ENCODE results near the gene OR1N2.
"Not testable (repeated sequence)": the region's sequence is repeated elsewhere in the genome, so short reads cannot be mapped to it uniquely, and the experiment has no call there.

Gene OR1N2, protein sequence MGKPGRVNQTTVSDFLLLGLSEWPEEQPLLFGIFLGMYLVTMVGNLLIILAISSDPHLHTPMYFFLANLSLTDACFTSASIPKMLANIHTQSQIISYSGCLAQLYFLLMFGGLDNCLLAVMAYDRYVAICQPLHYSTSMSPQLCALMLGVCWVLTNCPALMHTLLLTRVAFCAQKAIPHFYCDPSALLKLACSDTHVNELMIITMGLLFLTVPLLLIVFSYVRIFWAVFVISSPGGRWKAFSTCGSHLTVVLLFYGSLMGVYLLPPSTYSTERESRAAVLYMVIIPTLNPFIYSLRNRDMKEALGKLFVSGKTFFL

DNA sequence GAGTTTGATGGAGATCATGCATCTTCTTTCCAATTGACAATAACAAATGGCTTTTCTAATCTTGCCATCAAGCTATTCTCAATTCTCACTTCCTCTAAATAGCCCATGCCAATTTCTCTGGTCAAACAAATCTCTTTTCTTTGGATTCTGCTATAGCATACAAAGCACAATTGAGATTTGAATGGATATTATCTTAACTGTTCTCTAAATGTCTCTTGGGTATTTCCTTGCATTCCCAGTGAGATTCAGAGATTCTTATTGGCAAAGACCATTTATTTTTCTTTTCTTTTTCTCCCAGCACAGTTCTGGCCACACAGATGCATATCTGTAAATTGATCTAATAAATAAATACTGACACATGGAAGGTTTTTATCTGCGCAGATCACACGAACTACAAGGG is at the start of gene OR1N2:
Gene OR1N2, plus strand, starts transcription at position 301 of the 400 bp plus-strand sequence. CDS start 100 bp downstream, outside the sequence.
- peaks cover 18% of the 10 kb centered on the region for H3K27me3 Mint-ChIP-seq
- peaks cover 7% of the 10 kb centered on the region for H3K9me3 Mint-ChIP-seq
- H3K36me3 Mint-ChIP-seq, result peaks cover 2% of the 10 kb centered on the region
- no peaks in the 10 kb centered on the region for H3K4me1 Mint-ChIP-seq
- H3K27ac Mint-ChIP-seq, result no peak within 1 kb of the TSS
- no peak within 1 kb of the TSS for H3K4me3 Mint-ChIP-seq

DNA sequence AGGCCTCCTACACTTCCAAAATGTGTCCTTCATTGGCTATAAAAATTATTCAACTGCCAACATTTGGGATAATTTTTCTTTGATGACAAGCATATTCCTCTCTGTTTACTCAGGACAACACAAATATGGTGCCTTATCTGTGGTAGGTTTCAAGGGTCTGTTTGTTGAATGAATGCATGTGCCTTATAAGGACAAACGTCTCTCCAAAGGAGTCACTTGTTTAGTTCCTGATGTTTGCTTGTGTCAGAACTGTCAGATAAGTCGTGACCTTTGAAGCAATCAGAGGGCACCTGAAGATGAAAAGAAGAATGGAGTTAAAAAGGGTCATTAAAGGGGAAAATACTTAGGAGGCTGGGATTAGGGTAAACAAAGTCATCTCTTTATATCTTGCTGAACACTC is 45.9 kb upstream of the OR1N2 start:
- no peak overlapping the region for H3K27ac Mint-ChIP-seq
- peaks cover 18% of the 10 kb centered on the region for H3K27me3 Mint-ChIP-seq
- H3K4me1 Mint-ChIP-seq, result no peaks in the 10 kb centered on the region
- H3K9me3 Mint-ChIP-seq, result no peaks in the 10 kb centered on the region
- H3K4me3 Mint-ChIP-seq, result no peak overlapping the region
- no peaks in the 10 kb centered on the region for H3K36me3 Mint-ChIP-seq

GRCh38 chr9:122510502-122510901 is 42.4 kb upstream of the OR1N2 start, which contains the start of gene OR1J2:
Gene OR1J2, plus strand, starts transcription at chr9:122510802. Its CDS starts 0 bp downstream, at chr9:122510802.
- H3K27ac Mint-ChIP-seq, result no peak within 1 kb of the TSS
- H3K4me3 Mint-ChIP-seq, result no peak within 1 kb of the TSS
- H3K27me3 Mint-ChIP-seq, result peaks cover 18% of the 10 kb centered on the region
- no peaks in the 10 kb centered on the region for H3K9me3 Mint-ChIP-seq
- H3K36me3 Mint-ChIP-seq, result no peaks in the 10 kb centered on the region
- no peaks in the 10 kb centered on the region for H3K4me1 Mint-ChIP-seq

GRCh38 chr9:122518226-122518625 is 34.7 kb upstream of the OR1N2 start:
- H3K9me3 Mint-ChIP-seq, result no peaks in the 10 kb centered on the region
- no peak overlapping the region for H3K4me3 Mint-ChIP-seq
- no peaks in the 10 kb centered on the region for H3K36me3 Mint-ChIP-seq
- H3K27ac Mint-ChIP-seq, result no peak overlapping the region
- H3K27me3 Mint-ChIP-seq, result peaks cover 5% of the 10 kb centered on the region
- H3K4me1 Mint-ChIP-seq, result no peaks in the 10 kb centered on the region

- H3K36me3 Mint-ChIP-seq, result no peaks in the 10 kb centered on the region
- H3K4me3 Mint-ChIP-seq, result no peak within 1 kb of the TSS
- H3K4me1 Mint-ChIP-seq, result no peaks in the 10 kb centered on the region
- peaks cover 7% of the 10 kb centered on the region for H3K27me3 Mint-ChIP-seq
- H3K9me3 Mint-ChIP-seq, result no peaks in the 10 kb centered on the region
- no peak within 1 kb of the TSS for H3K27ac Mint-ChIP-seq
Measured at GRCh38 chr9:122518841-122519240, 34.1 kb upstream of the OR1N2 start, which contains the start of gene OR1J4. Gene OR1J4, plus strand, starts transcription at chr9:122519141. Its CDS starts 0 bp downstream, at chr9:122519141.

DNA sequence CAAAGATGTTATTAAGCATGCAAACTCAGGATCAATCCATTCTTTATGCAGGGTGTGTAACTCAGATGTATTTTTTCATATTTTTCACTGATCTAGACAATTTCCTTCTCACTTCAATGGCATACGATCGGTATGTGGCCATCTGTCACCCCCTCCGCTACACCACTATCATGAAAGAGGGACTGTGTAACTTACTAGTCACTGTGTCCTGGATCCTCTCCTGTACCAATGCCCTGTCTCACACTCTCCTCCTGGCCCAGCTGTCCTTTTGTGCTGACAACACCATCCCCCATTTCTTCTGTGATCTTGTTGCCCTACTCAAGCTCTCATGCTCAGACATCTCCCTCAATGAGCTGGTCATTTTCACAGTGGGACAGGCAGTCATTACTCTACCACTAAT is 33.5 kb upstream of the OR1N2 start:
- Mint-ChIP-seq H3K4me3 (no peak overlapping the region), H3K27ac (no peak overlapping the region), H3K27me3 (peaks cover 7% of the 10 kb centered on the region), H3K36me3 (no peaks in the 10 kb centered on the region), H3K9me3 (no peaks in the 10 kb centered on the region), H3K4me1 (no peaks in the 10 kb centered on the region)

DNA sequence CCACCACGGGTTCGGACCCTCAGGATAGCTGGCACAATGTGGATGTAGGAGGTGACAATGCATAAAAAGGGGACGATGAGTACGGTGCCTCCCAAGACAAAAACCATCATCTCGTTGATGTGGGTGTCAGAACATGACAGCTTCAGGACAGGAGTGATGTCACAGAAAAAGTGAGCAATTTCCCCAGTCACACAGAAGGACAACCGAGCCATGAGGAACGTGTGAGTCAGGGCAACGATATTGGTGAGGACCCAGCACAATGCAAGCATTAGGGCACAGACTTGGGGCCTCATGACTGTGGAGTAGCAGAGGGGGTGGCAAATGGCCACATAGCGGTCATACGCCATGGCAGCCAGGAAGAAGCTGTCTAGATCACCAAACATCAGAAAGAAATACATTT is 26.3 kb upstream of the OR1N2 start:
- Mint-ChIP-seq H3K4me3 (no peak overlapping the region), H3K4me1 (no peaks in the 10 kb centered on the region), H3K27me3 (peaks cover 11% of the 10 kb centered on the region), H3K27ac (no peak overlapping the region), H3K36me3 (no peaks in the 10 kb centered on the region), H3K9me3 (no peaks in the 10 kb centered on the region)

DNA sequence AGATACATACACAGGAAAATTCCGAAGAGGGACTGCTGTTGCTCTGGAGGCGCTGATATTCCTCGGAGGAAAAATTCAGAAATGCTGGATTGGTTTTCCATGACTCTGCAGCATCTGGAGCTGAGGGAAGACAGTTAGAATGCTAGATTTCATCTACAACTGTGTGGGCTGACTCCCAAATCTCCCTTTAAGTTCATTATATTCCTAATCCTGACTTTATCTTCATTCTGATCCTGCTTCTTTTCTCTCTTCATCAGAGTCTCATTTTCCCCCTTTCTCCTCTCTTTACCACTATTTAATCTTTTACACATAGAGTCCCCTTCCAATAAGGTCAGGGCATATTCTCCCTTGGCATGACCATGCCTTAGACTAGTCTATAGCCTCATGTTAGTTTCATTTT is 25.7 kb upstream of the OR1N2 start, which contains the start of gene OR1N1:
Gene OR1N1, minus strand, starts transcription at position 101 of the 400 bp plus-strand sequence. Its CDS starts 0 bp downstream, at position 101.
- H3K27ac Mint-ChIP-seq, result no peak within 1 kb of the TSS
- no peaks in the 10 kb centered on the region for H3K36me3 Mint-ChIP-seq
- H3K27me3 Mint-ChIP-seq, result peaks cover 10% of the 10 kb centered on the region
- H3K4me3 Mint-ChIP-seq, result no peak within 1 kb of the TSS
- H3K9me3 Mint-ChIP-seq, result no peaks in the 10 kb centered on the region
- H3K4me1 Mint-ChIP-seq, result no peaks in the 10 kb centered on the region

GRCh38 chr9:122531157-122531556 is 21.8 kb upstream of the OR1N2 start:
- H3K36me3 Mint-ChIP-seq, H3K4me3 Mint-ChIP-seq, H3K27me3 Mint-ChIP-seq, H3K4me1 Mint-ChIP-seq, H3K27ac Mint-ChIP-seq, H3K9me3 Mint-ChIP-seq: not testable (repeated sequence)

- no peak overlapping the region for H3K4me3 Mint-ChIP-seq
- no peaks in the 10 kb centered on the region for H3K4me1 Mint-ChIP-seq
- H3K9me3 Mint-ChIP-seq, result no peaks in the 10 kb centered on the region
- H3K36me3 Mint-ChIP-seq, result no peaks in the 10 kb centered on the region
- no peak overlapping the region for H3K27ac Mint-ChIP-seq
- no peaks in the 10 kb centered on the region for H3K27me3 Mint-ChIP-seq
Measured at GRCh38 chr9:122536134-122536533, 16.8 kb upstream of the OR1N2 start.

DNA sequence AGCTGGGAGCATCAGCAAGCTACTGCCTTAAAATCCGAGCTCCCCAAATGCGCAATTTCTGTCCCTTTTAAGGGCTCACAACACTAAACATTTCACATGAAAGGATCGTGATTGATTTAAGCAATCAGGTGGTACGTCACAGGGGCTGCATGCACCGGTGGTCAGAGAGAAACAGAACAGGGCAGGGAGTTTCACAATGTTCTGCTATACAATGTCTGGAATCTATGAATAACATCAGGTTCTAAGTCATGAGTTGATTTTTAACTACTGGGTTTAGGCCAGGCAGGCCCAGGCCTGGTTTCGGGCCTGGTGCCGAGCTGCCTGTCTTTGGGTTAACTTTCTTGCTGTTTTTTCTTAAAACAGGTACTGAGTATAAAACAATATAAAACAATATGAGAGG is 15.8 kb upstream of the OR1N2 start:
- H3K27ac Mint-ChIP-seq, H3K27me3 Mint-ChIP-seq, H3K9me3 Mint-ChIP-seq, H3K4me3 Mint-ChIP-seq, H3K36me3 Mint-ChIP-seq, H3K4me1 Mint-ChIP-seq: not testable (repeated sequence)

DNA sequence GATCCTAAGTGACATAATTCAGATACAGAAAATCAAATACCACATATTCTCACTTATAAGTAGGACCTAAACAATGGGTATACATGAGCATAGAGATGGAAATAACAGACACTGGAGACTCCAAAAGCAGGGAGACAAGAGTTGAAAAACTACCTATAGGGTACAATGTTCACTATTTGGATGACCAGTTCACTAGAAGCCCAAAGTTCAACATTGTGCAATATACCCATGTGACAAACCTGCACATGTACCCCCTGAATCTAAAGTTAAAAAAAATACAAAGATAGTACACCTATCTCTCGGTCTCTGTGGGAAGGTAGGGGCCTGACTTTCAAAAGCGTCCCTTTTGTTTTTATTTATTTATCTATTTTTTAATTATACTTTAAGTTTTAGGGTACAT is 14.2 kb upstream of the OR1N2 start:
- Mint-ChIP-seq H3K27me3 (peaks cover 4% of the 10 kb centered on the region), H3K9me3 (no peaks in the 10 kb centered on the region), H3K4me1 (no peaks in the 10 kb centered on the region), H3K27ac (no peak overlapping the region), H3K36me3 (no peaks in the 10 kb centered on the region), H3K4me3 (no peak overlapping the region)

- Mint-ChIP-seq H3K27me3 (peaks cover 28% of the 10 kb centered on the region), H3K27ac (no peak overlapping the region), H3K4me1 (no peaks in the 10 kb centered on the region), H3K36me3 (peaks cover 2% of the 10 kb centered on the region), H3K4me3 (no peak overlapping the region), H3K9me3 (peaks cover 7% of the 10 kb centered on the region)
Measured at GRCh38 chr9:122546196-122546595, 6.7 kb upstream of the OR1N2 start.

- H3K4me1 Mint-ChIP-seq, result no peaks in the 10 kb centered on the region
- peaks cover 18% of the 10 kb centered on the region for H3K27me3 Mint-ChIP-seq
- no peak overlapping the region for H3K4me3 Mint-ChIP-seq
- H3K9me3 Mint-ChIP-seq, result peaks cover 7% of the 10 kb centered on the region
- peaks cover 2% of the 10 kb centered on the region for H3K36me3 Mint-ChIP-seq
- H3K27ac Mint-ChIP-seq, result no peak overlapping the region
Measured at GRCh38 chr9:122551371-122551770, 1.5 kb upstream of the OR1N2 start.

GRCh38 chr9:122561446-122561845 is 8.5 kb downstream of the OR1N2 start:
- no peaks in the 10 kb centered on the region for H3K9me3 Mint-ChIP-seq
- H3K36me3 Mint-ChIP-seq, result no peaks in the 10 kb centered on the region
- H3K27me3 Mint-ChIP-seq, result peaks cover 12% of the 10 kb centered on the region
- H3K4me1 Mint-ChIP-seq, result no peaks in the 10 kb centered on the region
- H3K4me3 Mint-ChIP-seq, result no peak overlapping the region
- H3K27ac Mint-ChIP-seq, result no peak overlapping the region

DNA sequence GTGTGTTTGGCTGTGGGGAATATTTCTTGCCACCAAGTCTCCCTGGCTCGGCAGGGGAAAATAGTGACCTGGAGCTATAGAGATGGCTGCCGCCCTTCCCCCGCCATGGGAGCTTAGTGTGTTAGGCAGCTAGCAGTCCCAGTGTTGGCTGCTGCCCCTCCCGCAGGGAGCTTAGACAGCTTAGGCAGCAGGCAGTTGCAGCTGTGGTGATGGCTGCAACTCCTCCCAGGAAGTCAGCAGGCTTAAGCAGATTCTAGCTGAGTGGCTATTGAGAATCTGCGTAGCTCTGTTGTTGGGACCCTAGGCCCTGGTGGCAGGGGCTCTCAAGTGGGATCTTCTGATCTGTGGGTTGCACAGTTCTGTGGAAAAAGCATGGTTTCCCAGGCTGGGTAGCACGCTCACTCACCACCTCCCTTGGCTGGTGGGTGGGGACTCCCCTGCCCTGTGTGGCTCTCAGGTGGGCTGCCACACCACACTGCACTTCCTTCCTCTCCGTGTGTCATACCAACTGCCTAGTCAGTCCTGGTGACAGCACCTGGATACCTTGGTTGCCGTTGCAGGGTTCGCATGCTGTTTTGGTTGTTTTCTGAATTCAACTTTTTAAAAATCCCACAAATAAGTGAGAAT is 9.3 kb downstream of the OR1N2 start:
- H3K27ac Mint-ChIP-seq, result no peak overlapping the region
- no peak overlapping the region for H3K4me3 Mint-ChIP-seq
- no peaks in the 10 kb centered on the region for H3K4me1 Mint-ChIP-seq
- H3K27me3 Mint-ChIP-seq, result peaks cover 12% of the 10 kb centered on the region
- H3K9me3 Mint-ChIP-seq, result no peaks in the 10 kb centered on the region
- H3K36me3 Mint-ChIP-seq, result no peaks in the 10 kb centered on the region

Measured in activated naive CD4-positive, alpha-beta T cell treated with anti-CD3 and anti-CD28 coated beads, Interleukin-2, amount 50 U/mL, for 24 hours (primary cell).